GM04504 (cell line): ENCODE results near the gene WNT16.
"Not testable (repeated sequence)": the region's sequence is repeated elsewhere in the genome, so short reads cannot be mapped to it uniquely, and the experiment has no call there.

ENCODE experiments used
- DNase-seq: peaks from one replicate; pipeline ENCODE4 v3.0.0-alpha.2; 2012; ENCODE audit warnings: low read depth

Gene WNT16

DNA sequence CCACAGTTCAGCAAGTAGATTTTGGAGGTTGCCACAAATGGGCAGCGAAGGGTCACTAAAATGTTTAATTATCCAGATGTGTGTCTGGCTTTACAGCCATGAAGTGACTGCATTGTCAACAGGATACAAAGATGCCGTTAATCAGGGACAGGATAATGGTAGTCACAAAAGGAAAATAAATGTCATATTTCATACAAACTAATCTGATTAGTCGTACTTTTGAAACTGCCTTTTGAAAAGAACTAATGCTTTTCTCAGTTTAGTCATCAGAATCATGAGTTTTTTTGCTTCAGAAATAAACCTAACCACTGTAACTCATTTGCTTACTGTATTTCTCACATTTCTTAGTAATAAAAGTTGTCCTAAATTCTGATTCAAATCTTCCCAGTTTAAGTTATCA, 22.2 kb upstream of the WNT16 start:
- DNase-seq = no peak

DNA sequence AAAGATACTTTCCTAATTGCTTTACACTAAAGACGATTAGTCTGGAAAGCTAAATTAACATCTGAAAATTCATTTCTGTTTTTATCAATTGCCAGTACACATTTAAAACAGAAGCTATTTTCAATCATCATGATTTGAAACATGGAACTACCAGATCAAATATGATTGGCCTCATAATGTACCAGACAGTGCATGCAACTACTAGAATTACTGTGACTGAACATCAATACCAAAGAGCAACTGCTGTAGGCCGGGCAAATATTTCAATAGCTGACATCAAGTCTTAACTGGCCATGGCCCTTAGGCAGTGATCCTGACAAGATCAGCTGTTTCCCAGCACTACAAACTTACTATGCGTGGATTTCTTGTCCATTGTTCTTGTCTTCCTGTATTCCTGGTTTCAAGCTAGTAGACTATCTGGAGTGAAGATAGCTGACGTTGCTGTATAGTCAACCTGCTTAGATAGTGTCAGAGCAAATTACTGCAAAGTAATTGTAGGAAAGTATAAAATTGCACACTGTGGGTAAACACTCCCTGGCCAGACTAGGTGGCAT, 21.7 kb upstream of the WNT16 start:
- DNase-seq = no peak

DNA sequence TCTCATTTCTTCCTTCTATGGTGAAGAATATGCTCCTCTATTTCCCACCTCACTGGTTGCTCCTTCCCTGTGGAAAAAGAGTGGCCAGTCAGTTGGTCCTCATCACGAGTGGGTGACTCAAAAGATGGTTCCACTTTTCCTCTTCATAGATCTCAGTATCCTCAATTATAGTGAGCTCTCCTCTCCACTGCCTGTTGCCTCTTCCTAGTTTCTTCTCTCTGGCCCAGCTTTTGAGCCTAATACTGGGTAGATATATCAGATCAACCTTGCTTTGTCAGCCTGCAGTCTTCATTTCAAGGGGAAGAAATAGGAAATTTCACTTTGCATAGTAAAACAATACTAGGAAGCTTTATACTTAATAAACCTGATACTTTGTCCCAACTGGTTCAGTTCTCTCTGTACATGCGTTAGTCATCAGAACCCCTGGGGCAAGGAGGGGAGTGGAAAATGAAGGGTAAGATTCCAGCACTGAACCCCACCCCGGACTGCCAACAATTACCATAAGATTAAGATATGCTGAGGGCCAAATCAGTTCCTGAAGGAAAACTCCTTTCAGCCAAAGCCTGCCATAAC, 15.5 kb upstream of the WNT16 start:
- DNase-seq = no peak

DNA sequence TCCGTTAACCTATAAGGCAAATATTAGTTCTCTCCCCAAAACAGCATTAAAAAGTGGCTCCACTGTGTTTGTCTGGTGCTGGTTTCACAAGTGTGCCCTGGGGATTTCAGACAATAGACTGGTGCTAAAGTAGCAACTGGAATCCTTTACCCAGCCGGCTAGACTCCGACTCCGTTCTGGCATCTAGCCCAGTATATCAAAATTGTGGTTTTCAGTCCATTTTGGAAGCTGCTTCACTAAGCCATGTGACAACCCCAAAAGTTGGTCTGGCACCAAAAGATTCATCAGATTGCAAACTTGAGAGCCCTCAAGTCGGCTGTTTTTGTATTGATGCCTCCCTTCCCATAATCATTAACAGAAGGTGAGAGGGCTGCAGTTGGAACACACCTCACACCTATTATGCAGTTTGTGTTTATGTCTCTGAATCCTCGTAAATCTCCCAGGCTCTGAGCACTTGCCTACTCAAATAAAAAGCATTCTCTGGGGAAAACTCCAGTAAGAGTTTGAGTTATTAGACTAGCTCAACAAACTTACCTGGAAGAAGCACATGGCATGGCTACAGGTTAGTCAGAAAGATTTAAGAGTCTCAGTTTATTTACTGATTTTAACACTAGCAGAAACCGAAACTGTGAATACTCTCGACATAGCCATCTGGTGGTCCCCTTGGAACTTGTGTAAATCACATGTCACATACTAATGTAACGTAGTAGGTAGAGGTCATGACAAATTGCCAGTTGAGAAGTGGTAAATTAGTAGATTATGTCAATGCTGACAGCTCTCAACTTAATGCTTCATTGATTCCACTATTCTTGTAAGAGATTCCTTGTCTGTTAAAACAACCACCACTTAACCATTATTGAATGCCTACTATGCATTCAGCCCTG, 14.8 kb upstream of the WNT16 start:
- DNase-seq = no peak

DNA sequence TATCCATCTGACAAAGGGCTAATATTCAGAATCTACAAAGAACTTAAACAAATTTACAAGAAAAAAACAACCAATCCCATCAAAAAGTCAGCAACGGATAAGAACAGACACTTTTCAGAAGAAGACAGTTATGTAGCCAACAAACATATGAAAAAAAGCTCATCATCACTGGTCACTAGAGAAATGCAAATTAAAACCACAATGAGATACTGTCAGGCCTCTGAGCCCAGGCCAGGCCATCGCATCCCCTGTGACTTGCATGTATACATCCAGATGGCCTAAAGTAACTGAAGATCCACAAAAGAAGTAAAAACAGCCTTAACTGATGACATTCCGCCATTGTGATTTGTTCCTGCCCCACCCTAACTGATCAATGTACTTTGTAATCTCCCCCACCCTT, 13.6 kb upstream of the WNT16 start:
- not testable (repeated sequence) for DNase-seq

- no peak for DNase-seq
These were observed 6.3 kb upstream of the WNT16 start for GRCh38 chr7:121322460-121322859.

- no peak for DNase-seq
These were observed 5.1 kb upstream of the WNT16 start for GRCh38 chr7:121323515-121324302.

DNA sequence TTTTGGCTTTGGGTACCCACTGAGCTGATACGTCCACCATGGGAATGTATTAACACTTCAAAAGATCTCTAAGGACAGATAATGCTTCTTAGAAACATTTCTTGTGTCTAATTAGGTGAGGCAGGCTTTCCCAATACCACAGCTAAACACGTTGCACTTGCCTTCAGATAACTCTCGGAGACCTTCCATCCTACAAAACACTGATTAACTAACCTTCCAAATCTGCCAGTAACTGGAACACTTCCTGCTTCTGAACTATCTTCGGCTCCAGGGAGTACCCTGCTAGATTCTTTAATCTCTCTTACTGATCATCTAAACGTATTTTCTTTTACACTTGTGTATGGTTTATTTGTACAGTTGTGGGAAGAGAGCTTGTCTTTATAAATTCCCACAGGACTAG, 1.1 kb upstream of the WNT16 start:
- no peak for DNase-seq

- no peak for DNase-seq
These were observed 622 bp downstream of the WNT16 start for GRCh38 chr7:121329191-121330052.

GRCh38 chr7:121330053-121330833, 1.4 kb downstream of the WNT16 start:
- no peak for DNase-seq

- no peak for DNase-seq
These were observed 2.2 kb downstream of the WNT16 start for GRCh38 chr7:121331048-121331447.

DNA sequence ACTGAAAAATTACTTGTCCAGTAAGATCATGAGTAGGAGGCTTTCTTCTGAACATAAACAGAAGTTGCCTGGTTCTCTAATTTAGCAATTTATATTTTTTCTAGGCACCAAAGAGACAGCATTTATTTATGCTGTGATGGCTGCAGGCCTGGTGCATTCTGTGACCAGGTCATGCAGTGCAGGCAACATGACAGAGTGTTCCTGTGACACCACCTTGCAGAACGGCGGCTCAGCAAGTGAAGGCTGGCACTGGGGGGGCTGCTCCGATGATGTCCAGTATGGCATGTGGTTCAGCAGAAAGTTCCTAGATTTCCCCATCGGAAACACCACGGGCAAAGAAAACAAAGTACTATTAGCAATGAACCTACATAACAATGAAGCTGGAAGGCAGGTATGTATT, 2.8 kb downstream of the WNT16 start:
- DNase-seq = no peak

- DNase-seq = no peak
These were observed 5.6 kb downstream of the WNT16 start for GRCh38 chr7:121334376-121334775.

DNA sequence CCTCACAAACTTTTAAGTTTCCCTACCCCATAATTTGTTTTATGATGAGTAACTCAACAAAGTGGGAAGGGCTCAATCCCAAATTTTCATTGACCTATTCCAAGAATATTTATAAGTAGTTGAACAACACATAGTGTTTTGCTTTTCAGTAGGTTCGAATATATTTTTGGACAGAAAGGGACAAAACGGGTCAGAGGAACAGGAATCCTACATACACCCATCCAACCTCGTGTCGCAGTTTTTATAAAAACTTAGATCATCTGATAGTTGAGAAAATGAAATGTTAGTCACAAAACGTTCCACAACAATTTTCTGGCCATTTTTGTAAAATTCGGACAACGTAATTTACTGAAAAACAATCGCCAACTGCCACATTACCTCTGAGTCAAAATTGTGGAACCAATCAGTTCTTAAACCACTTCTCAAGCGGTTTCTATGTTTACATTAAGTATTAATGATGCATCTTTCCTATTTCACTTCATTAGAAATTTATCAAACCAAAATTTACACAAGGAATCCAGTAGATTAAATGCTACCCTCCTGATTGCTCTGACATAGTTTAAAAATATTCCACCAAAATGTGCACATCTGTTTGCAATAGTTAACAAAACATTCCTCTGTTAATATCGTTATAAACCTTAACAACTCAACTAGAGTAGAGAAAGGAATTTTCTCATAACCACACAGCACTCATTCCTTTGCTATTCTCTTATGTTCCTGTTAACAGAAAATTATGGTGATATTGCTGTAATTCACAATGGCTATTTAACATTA, 6.3 kb downstream of the WNT16 start:
- peak; percentile 26 for DNase-seq

- DNase-seq = no peak
These were observed 7.8 kb downstream of the WNT16 start for GRCh38 chr7:121336579-121336978.

- no peak for DNase-seq
These were observed 8.6 kb downstream of the WNT16 start for GRCh38 chr7:121337398-121337797.

DNA sequence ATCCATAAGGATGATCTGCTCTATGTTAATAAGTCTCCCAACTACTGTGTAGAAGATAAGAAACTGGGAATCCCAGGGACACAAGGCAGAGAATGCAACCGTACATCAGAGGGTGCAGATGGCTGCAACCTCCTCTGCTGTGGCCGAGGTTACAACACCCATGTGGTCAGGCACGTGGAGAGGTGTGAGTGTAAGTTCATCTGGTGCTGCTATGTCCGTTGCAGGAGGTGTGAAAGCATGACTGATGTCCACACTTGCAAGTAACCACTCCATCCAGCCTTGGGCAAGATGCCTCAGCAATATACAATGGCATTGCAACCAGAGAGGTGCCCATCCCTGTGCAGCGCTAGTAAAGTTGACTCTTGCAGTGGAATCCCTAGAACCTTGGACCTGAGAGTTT, 10.3 kb downstream of the WNT16 start:
- no peak for DNase-seq

GRCh38 chr7:121341933-121342332, 13.1 kb downstream of the WNT16 start:
- DNase-seq = no peak

- no peak for DNase-seq
These were observed 13.8 kb downstream of the WNT16 start for GRCh38 chr7:121342631-121343030.

DNA sequence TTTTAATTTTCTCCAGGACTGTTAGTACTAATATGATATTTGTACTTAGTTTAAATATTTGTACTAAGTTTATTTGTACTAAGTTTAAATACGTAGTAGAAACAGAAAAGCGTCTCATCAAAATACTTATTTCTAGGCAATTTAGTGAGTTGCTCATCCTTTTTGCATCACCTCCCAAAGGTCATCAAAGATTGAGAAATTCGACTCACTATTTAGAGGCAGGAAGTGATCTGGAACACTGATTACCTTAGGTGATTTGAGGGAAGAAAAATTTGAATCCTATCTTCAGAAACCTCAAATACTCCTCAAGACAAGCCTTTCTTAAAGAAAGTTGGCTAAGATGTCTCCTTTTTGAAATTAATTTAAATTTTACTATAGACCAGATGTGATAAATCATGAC, 14.5 kb downstream of the WNT16 start:
- no peak for DNase-seq
